PC-3 (cell line): ENCODE measurements around the gene TJAP1. TPM values are rescaled to one million over a fixed set of nuclear protein-coding genes. Genes with fewer than 3 reads are reported as not detected.

Experiments
- ATAC-seq: fragments of 200-7000 bp; cut with Tn5 transposase; 2 replicates; pipeline ENCODE4 v1.9.1; 2020; ENCODE audit warnings: mild to moderate bottlenecking, moderate library complexity
- BruUV-seq: library from RNA; stranded (reverse); fragments of 400-500 nt; replicated peaks from 2 replicates; lab custom pipeline; 2021; lab: Mats Ljungman, UMichigan
- CTCF ChIA-PET: fragments of 300-600 bp; sonication (Branson Sonifier 250); formaldehyde crosslinking; loops from one replicate; lab custom pipeline; 2022; ENCODE audit warnings: antibody characterized with exemption; lab: Charles Lee
- POLR2A ChIA-PET: fragments of 300-600 bp; sonication (Branson Sonifier 250); formaldehyde crosslinking; loops from one replicate; lab custom pipeline; 2022; ENCODE audit warnings: antibody characterized with exemption; ENCODE audit not compliant: unreplicated experiment; lab: Charles Lee
- DNase-seq: peaks from one replicate; pipeline ENCODE4 v3.0.0-alpha.2; 2015
- H2AFZ ChIP-seq: fragments of 300-600 bp; sonication (generic); 2 replicates; pipeline ENCODE4 v1.6.0; 2016; ENCODE audit warnings: antibody characterized with exemption, low read length
- H3F3A ChIP-seq: fragments of 300-600 bp; sonication (generic); one replicate; pipeline ENCODE4 v1.6.0; 2017; ENCODE audit warnings: antibody characterized with exemption, low read length, control low read depth, mild to moderate bottlenecking; ENCODE audit not compliant: unreplicated experiment
- H3K27ac ChIP-seq: fragments of 300-600 bp; sonication (generic); 2 replicates; pipeline ENCODE4 v1.5.1; 2016; ENCODE audit warnings: mild to moderate bottlenecking, low read length
- H3K27me3 ChIP-seq: fragments of 300-600 bp; sonication (generic); 2 replicates; pipeline ENCODE4 v1.6.1; 2016; ENCODE audit warnings: low read length, mixed read lengths
- H3K36me3 ChIP-seq: fragments of 300-600 bp; sonication (generic); 2 replicates; pipeline ENCODE4 v1.6.1; 2016; ENCODE audit warnings: low read depth, mixed run types, low read length, mixed read lengths
- H3K4me1 ChIP-seq: fragments of 300-600 bp; sonication (generic); 2 replicates; pipeline ENCODE4 v1.5.1; 2016; ENCODE audit warnings: low read length; ENCODE audit not compliant: insufficient read depth
- H3K4me2 ChIP-seq: fragments of 300-600 bp; sonication (generic); 2 replicates; pipeline ENCODE4 v1.6.0; 2016; ENCODE audit warnings: low read length
- H3K4me3 ChIP-seq: fragments of 300-600 bp; sonication (generic); 2 replicates; pipeline ENCODE4 v1.5.1; 2016; ENCODE audit warnings: mild to moderate bottlenecking, low read length, mixed read lengths
- H3K79me2 ChIP-seq: fragments of 300-600 bp; sonication (generic); 2 replicates; pipeline ENCODE4 v1.6.1; 2017; ENCODE audit warnings: low read length, mixed read lengths
- H3K9ac ChIP-seq: fragments of 300-600 bp; sonication (generic); 2 replicates; pipeline ENCODE4 v1.6.0; 2016; ENCODE audit warnings: mild to moderate bottlenecking, low read length
- H3K9me2 ChIP-seq: fragments of 300-600 bp; sonication (generic); replicated peaks from 2 replicates; pipeline ENCODE4 v1.6.1; 2016; ENCODE audit warnings: mixed run types, low read length, mixed read lengths
- H3K9me3 ChIP-seq: fragments of 300-600 bp; sonication (generic); 2 replicates; pipeline ENCODE4 v1.6.1; 2016; ENCODE audit warnings: low read length, mixed read lengths
- H4K20me1 ChIP-seq: fragments of 300-600 bp; sonication (generic); 2 replicates; pipeline ENCODE4 v1.6.1; 2016; ENCODE audit warnings: low read length, mixed read lengths
- CTCF ChIP-seq: fragments of 300-600 bp; sonication (generic); conservative IDR thresholded peaks from 2 replicates; pipeline ENCODE4 v1.5.1; 2017; ENCODE audit warnings: antibody characterized with exemption, low read depth, mild to moderate bottlenecking, low read length
- EZH2 ChIP-seq: fragments of 300-600 bp; sonication (generic); IDR thresholded peaks from one replicate; pipeline ENCODE4 v1.6.1; 2017; ENCODE audit warnings: antibody characterized with exemption, mild to moderate bottlenecking, low read length; ENCODE audit not compliant: unreplicated experiment
- EZH2phosphoT487 ChIP-seq: fragments of 300-600 bp; sonication (generic); IDR thresholded peaks from 2 replicates; pipeline ENCODE4 v1.6.1; 2018; ENCODE audit warnings: mild to moderate bottlenecking, antibody characterized with exemption, low read length, borderline replicate concordance
- intact Hi-C: fragments of 100-400 bp; cut with micrococcal nuclease; formaldehyde crosslinking; loops from 2 replicates; pipeline ENCODE4 v1.9.0; 2023
- total RNA-seq: library from RNA; depleted of rRNA; stranded (reverse); fragments of >200 nt; gene quantifications from 2 replicates; pipeline ENCODE4 v1.2.3, GENCODE V29; 2014

Gene TJAP1
- total RNA-seq, 1 experiment from 2014 or later = 28.5 TPM

- POLR2A ChIA-PET = no interaction called here
- peaks cover 9% of the 10 kb centered on the region; the same call in 1 of the 2 replicates for H3K4me1 ChIP-seq
- DNase-seq = no peak
- no peaks in the 10 kb centered on the region for H3F3A ChIP-seq
- no peak overlapping the region for H3K9ac ChIP-seq
- no peak overlapping the region for H3K27ac ChIP-seq
- CTCF ChIA-PET = no interaction called here
- no peak overlapping the region for H3K4me2 ChIP-seq
- no peak for TF ChIP-seq EZH2phosphoT487
- TF ChIP-seq EZH2 = no peak
- no peak for TF ChIP-seq CTCF
- H3K79me2 ChIP-seq = no peaks in the 10 kb centered on the region
- no peaks in the 10 kb centered on the region for H3K9me3 ChIP-seq
- H4K20me1 ChIP-seq = no peaks in the 10 kb centered on the region
- H3K36me3 ChIP-seq = no peaks in the 10 kb centered on the region
- no peak overlapping the region for H2AFZ ChIP-seq
- H3K4me3 ChIP-seq = no peak overlapping the region
- no peak for ATAC-seq
- intact Hi-C loops = no loop called here
- no peaks in the 10 kb centered on the region for H3K9me2 ChIP-seq
- BruUV-seq = no TSS peak
- no peaks in the 10 kb centered on the region for H3K27me3 ChIP-seq
Observed at GRCh38 chr6:43467752-43468151, 9.6 kb upstream of the TJAP1 start.

- intact Hi-C loops = no loop called here
- Histone ChIP-seq H3K4me2 (no peak overlapping the region), H2AFZ (no peak overlapping the region), H3K4me1 (peaks cover 9% of the 10 kb centered on the region; the same call in 1 of the 2 replicates), H3K27me3 (no peaks in the 10 kb centered on the region), H3K9me2 (no peaks in the 10 kb centered on the region), H3K9ac (no peak overlapping the region), H4K20me1 (no peaks in the 10 kb centered on the region), H3K4me3 (no peak overlapping the region), H3K79me2 (no peaks in the 10 kb centered on the region), H3F3A (no peaks in the 10 kb centered on the region), H3K36me3 (no peaks in the 10 kb centered on the region), H3K27ac (no peak overlapping the region), H3K9me3 (no peaks in the 10 kb centered on the region)
- no TSS peak for BruUV-seq
- ChIA-PET CTCF (no interaction called here), POLR2A (no interaction called here)
- ATAC-seq (no peak), DNase-seq (no peak)
- TF ChIP-seq CTCF = no peak
- no peak for TF ChIP-seq EZH2phosphoT487
- TF ChIP-seq EZH2 = no peak
Observed at GRCh38 chr6:43468240-43468639, 9.1 kb upstream of the TJAP1 start.

- no peak overlapping the region for H3K9ac ChIP-seq
- no peak for ATAC-seq
- intact Hi-C loops = no loop called here
- H3K36me3 ChIP-seq = no peaks in the 10 kb centered on the region
- H3K27ac ChIP-seq = no peak overlapping the region
- DNase-seq = no peak
- no peaks in the 10 kb centered on the region for H3K9me2 ChIP-seq
- H4K20me1 ChIP-seq = no peaks in the 10 kb centered on the region
- no peak overlapping the region for H3K4me2 ChIP-seq
- H2AFZ ChIP-seq = no peak overlapping the region
- ChIA-PET POLR2A (no interaction called here), CTCF (no interaction called here)
- no peaks in the 10 kb centered on the region for H3F3A ChIP-seq
- no peaks in the 10 kb centered on the region for H3K79me2 ChIP-seq
- BruUV-seq = no TSS peak
- peaks cover 9% of the 10 kb centered on the region; the same call in 1 of the 2 replicates for H3K4me1 ChIP-seq
- TF ChIP-seq EZH2 (no peak), EZH2phosphoT487 (no peak)
- no peaks in the 10 kb centered on the region for H3K27me3 ChIP-seq
- H3K9me3 ChIP-seq = no peaks in the 10 kb centered on the region
- no peak overlapping the region for H3K4me3 ChIP-seq
Observed at GRCh38 chr6:43468748-43469681, 8.4 kb upstream of the TJAP1 start.
